Esophagus (tissue), 2 donors: Measurements from ENCODE around the gene PSMD2. TPM values are rescaled to one million over a fixed set of nuclear protein-coding genes. Genes with fewer than 3 reads are reported as not detected.

Experiments
- H3K27ac ChIP-seq, 2 donors: one replicate each; pipeline ENCODE4 v1.5.1; 2013; ENCODE audit warnings: low read depth in 2 of 2, mild to moderate bottlenecking in 2 of 2, inconsistent platforms in 1 of 2, low read length in 1 of 2, moderate library complexity in 1 of 2
- H3K27me3 ChIP-seq, 2 donors: one replicate each; pipeline ENCODE4 v1.6.1; 2013; ENCODE audit warnings: low read length in 2 of 2, control low read depth in 1 of 2, mild to moderate bottlenecking in 1 of 2; ENCODE audit not compliant: insufficient read depth in 2 of 2, control insufficient read depth in 1 of 2
- H3K36me3 ChIP-seq, 2 donors: one replicate each; pipeline ENCODE4 v1.6.1; 2013; ENCODE audit warnings: low read length in 1 of 2; ENCODE audit not compliant: control insufficient read depth in 2 of 2, insufficient read depth in 2 of 2
- H3K4me1 ChIP-seq, 2 donors: one replicate each; pipeline ENCODE4 v1.6.1; 2013; ENCODE audit warnings: low read length in 1 of 2; ENCODE audit not compliant: control insufficient read depth in 2 of 2, insufficient read depth in 2 of 2
- H3K4me3 ChIP-seq, 2 donors: one replicate each; pipeline ENCODE4 v1.5.1; 2013; ENCODE audit warnings: low read length in 2 of 2, mild to moderate bottlenecking in 2 of 2, low read depth in 1 of 2, moderate library complexity in 1 of 2
- H3K9me3 ChIP-seq, 2 donors: one replicate each; pipeline ENCODE4 v1.6.1; 2013; ENCODE audit warnings: mild to moderate bottlenecking in 2 of 2, low read depth in 1 of 2, low read length in 1 of 2, moderate library complexity in 1 of 2; ENCODE audit not compliant: control insufficient read depth in 2 of 2, insufficient read depth in 1 of 2
- WGBS, 2 donors: extraction: QIAGEN DNeasy Blood & Tissue Kit; methylation state at CpG; one replicate each; pipeline ENCODE4 v1.1.7; 2013; 5-methylcytosine and 5-hydroxymethylcytosine counted together
- polyA plus RNA-seq, 2 donors: library from polyadenylated mRNA; stranded (reverse); fragments of 200-250 nt; gene quantifications; one replicate each; pipeline ENCODE4 v1.2.3, GENCODE V29; 2013
- donor health status: healthy with polysubstance abuse.
- donor health status: Bipolar disorder and iron deficiency.

The PSMD2 gene
- polyA plus RNA-seq, 2 donors = 50.1 to 156 TPM

- 83 to 84% methylated on average over 4 of the region's 4 CpGs for WGBS, 2 donors
- H3K27me3 ChIP-seq = no peaks in the 10 kb centered on the region
- no peaks in the 10 kb centered on the region for H3K36me3 ChIP-seq
- no peaks in the 10 kb centered on the region for H3K9me3 ChIP-seq
- no peak overlapping the region for H3K27ac ChIP-seq
- H3K4me1 ChIP-seq = no peaks in the 10 kb centered on the region
- no peak overlapping the region for H3K4me3 ChIP-seq
These were observed 16.1 kb upstream of the PSMD2 start for GRCh38 chr3:184282941-184283340.

- H3K27me3 ChIP-seq = no peaks in the 10 kb centered on the region
- WGBS, 2 donors = 92 to 93% methylated on average over 8 of the region's 8 CpGs
These were observed 15.4 kb upstream of the PSMD2 start for GRCh38 chr3:184283681-184284080.

GRCh38 chr3:184284696-184285095 is 14.3 kb upstream of the PSMD2 start:
- Histone ChIP-seq H3K36me3 (no peaks in the 10 kb centered on the region), H3K27ac (no peak overlapping the region), H3K4me3 (no peak overlapping the region), H3K9me3 (no peaks in the 10 kb centered on the region), H3K4me1 (no peaks in the 10 kb centered on the region), H3K27me3 (no peaks in the 10 kb centered on the region)
- WGBS, 2 donors = 26 to 27% methylated on average over 4 of the region's 4 CpGs

More at GRCh38 chr3:184283681-184284080, 15.4 kb upstream of the PSMD2 start:
- Histone ChIP-seq H3K27ac (no peak overlapping the region), H3K4me3 (no peak overlapping the region), H3K36me3 (no peaks in the 10 kb centered on the region), H3K4me1 (no peaks in the 10 kb centered on the region), H3K9me3 (no peaks in the 10 kb centered on the region)

- Histone ChIP-seq H3K27ac (no peak overlapping the region), H3K9me3 (no peaks in the 10 kb centered on the region), H3K36me3 (no peaks in the 10 kb centered on the region), H3K4me3 (no peak overlapping the region), H3K4me1 (no peaks in the 10 kb centered on the region), H3K27me3 (no peaks in the 10 kb centered on the region)
- WGBS, 2 donors = 9% methylated on average over 10 of the region's 10 CpGs
These were observed 9.6 kb upstream of the PSMD2 start for GRCh38 chr3:184289426-184289938.

- Histone ChIP-seq H3K27me3 (no peaks in the 10 kb centered on the region), H3K27ac (no peak overlapping the region), H3K36me3 (no peaks in the 10 kb centered on the region), H3K4me3 (no peak overlapping the region), H3K4me1 (no peaks in the 10 kb centered on the region), H3K9me3 (no peaks in the 10 kb centered on the region)
- WGBS, 2 donors = 85 to 86% methylated on average over 10 of the region's 10 CpGs
These were observed 8.7 kb upstream of the PSMD2 start for GRCh38 chr3:184290331-184290730.

- Histone ChIP-seq H3K4me3 (no peak overlapping the region), H3K9me3 (no peaks in the 10 kb centered on the region), H3K4me1 (no peaks in the 10 kb centered on the region), H3K36me3 (no peaks in the 10 kb centered on the region), H3K27ac (no peak overlapping the region), H3K27me3 (no peaks in the 10 kb centered on the region)
- WGBS, 2 donors = 83 to 88% methylated on average over 22 of the region's 22 CpGs
These were observed 7.8 kb upstream of the PSMD2 start for GRCh38 chr3:184291044-184291737.

GRCh38 chr3:184291738-184292445 is 7.1 kb upstream of the PSMD2 start:
- Histone ChIP-seq H3K27ac (no peak overlapping the region), H3K36me3 (no peaks in the 10 kb centered on the region)
- WGBS, 2 donors = 92 to 94% methylated on average over 21 of the region's 21 CpGs

DNA sequence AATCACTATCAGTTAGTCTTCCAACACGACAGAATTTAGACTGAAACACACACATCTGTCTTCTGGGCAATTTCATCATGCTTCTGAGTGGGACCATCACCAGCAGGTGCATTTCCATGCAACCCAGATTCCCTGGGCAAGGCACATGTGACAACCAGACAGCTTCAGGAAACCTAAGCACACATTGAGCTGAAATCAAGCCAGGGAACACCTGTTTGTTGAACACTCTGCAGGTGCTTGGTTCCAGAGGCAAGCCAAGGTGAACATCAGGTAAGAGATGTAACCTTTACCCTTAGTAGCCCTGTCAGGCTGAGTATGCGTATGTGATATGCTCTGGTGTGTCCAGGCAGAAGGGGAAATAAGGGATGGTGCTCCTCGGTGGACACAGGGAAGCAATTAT is 3.3 kb upstream of the PSMD2 start:
- WGBS, 2 donors = 58 to 71% methylated on average over 3 of the region's 3 CpGs
- no peak overlapping the region for H3K27ac ChIP-seq
- H3K27me3 ChIP-seq = no peaks in the 10 kb centered on the region
- no peaks in the 10 kb centered on the region for H3K9me3 ChIP-seq
- no peak overlapping the region for H3K4me3 ChIP-seq
- no peaks in the 10 kb centered on the region for H3K4me1 ChIP-seq
- no peaks in the 10 kb centered on the region for H3K36me3 ChIP-seq

More at GRCh38 chr3:184291738-184292445, 7.1 kb upstream of the PSMD2 start:
- Histone ChIP-seq H3K4me1 (no peaks in the 10 kb centered on the region), H3K4me3 (no peak overlapping the region), H3K9me3 (no peaks in the 10 kb centered on the region), H3K27me3 (no peaks in the 10 kb centered on the region)

GRCh38 chr3:184296616-184297015 is 2.4 kb upstream of the PSMD2 start:
- H3K4me3 ChIP-seq = no peak overlapping the region
- H3K27me3 ChIP-seq = no peaks in the 10 kb centered on the region
- H3K4me1 ChIP-seq = no peaks in the 10 kb centered on the region
- peaks cover under 1 to 4% of the 10 kb centered on the region in 2 donors for H3K36me3 ChIP-seq
- H3K9me3 ChIP-seq = no peaks in the 10 kb centered on the region
- no peak overlapping the region for H3K27ac ChIP-seq
- WGBS, 2 donors = 77 to 84% methylated on average over 7 of the region's 7 CpGs
